Smooth muscle cell (in vitro differentiated cells): Measurements from ENCODE around the gene AUTS2. TPM values are rescaled to one million over a fixed set of nuclear protein-coding genes. Genes with fewer than 3 reads are reported as not detected.

Experiments used
- DNase-seq: peaks from one replicate; lab custom pipeline; 2025; ENCODE audit not compliant: unreplicated experiment; lab: John Stamatoyannopoulos, UW
- H2AFZ ChIP-seq: fragments of 200-600 bp; sonication (generic); 2 replicates; pipeline ENCODE4 v1.6.0; 2016; ENCODE audit warnings: antibody characterized with exemption, low read depth, mild to moderate bottlenecking
- H3F3A ChIP-seq: fragments of 200-600 bp; sonication (generic); 2 replicates; pipeline ENCODE4 v1.6.0; 2017; ENCODE audit warnings: antibody characterized with exemption, low read depth
- H3K27ac ChIP-seq: fragments of 200-600 bp; sonication (generic); 2 replicates; pipeline ENCODE4 v1.5.1; 2016; ENCODE audit warnings: low read depth, mild to moderate bottlenecking
- H3K27me3 ChIP-seq: fragments of 200-600 bp; sonication (generic); 2 replicates; pipeline ENCODE4 v1.6.1; 2016; ENCODE audit warnings: low read depth, mild to moderate bottlenecking
- H3K36me3 ChIP-seq: fragments of 200-600 bp; sonication (generic); 2 replicates; pipeline ENCODE4 v1.5.1; 2016; ENCODE audit warnings: low read depth
- H3K4me1 ChIP-seq: fragments of 200-600 bp; sonication (generic); 2 replicates; pipeline ENCODE4 v1.5.1; 2016; ENCODE audit warnings: low read depth
- H3K4me2 ChIP-seq: fragments of 200-600 bp; sonication (generic); 2 replicates; pipeline ENCODE4 v1.6.0; 2016; ENCODE audit warnings: mild to moderate bottlenecking
- H3K4me3 ChIP-seq: fragments of 200-600 bp; sonication (generic); 2 replicates; pipeline ENCODE4 v1.5.1; 2016; ENCODE audit warnings: mild to moderate bottlenecking
- H3K79me2 ChIP-seq: fragments of 200-600 bp; sonication (generic); 2 replicates; pipeline ENCODE4 v1.6.0; 2016; ENCODE audit warnings: low read depth, mild to moderate bottlenecking
- H3K9ac ChIP-seq: fragments of 200-600 bp; sonication (generic); 2 replicates; pipeline ENCODE4 v1.6.0; 2016; ENCODE audit warnings: low read depth
- H3K9me3 ChIP-seq: fragments of 200-600 bp; sonication (generic); replicated peaks from 2 replicates; pipeline ENCODE4 v1.5.1; 2016; ENCODE audit warnings: low read depth
- H4K20me1 ChIP-seq: fragments of 200-600 bp; sonication (generic); 2 replicates; pipeline ENCODE4 v1.6.0; 2016; ENCODE audit warnings: low read depth
- CTCF ChIP-seq: fragments of 200-600 bp; sonication (generic); IDR thresholded peaks from 2 replicates; pipeline ENCODE4 v1.5.1; 2017; ENCODE audit warnings: borderline replicate concordance, mild to moderate bottlenecking, antibody characterized with exemption; ENCODE audit not compliant: insufficient read depth, poor library complexity, severe bottlenecking
- WGBS: methylation state at CpG from one replicate; pipeline ENCODE4 v1.1.7; 2016; ENCODE audit warnings: low lambda C conversion rate; 5-methylcytosine and 5-hydroxymethylcytosine counted together
- polyA plus RNA-seq: library from polyadenylated mRNA; unstranded; fragments of >200 nt; fragmentation: Nextera tagmentation; extraction: Ambion mirVana; gene quantifications from 2 replicates; pipeline ENCODE4 v1.2.1, GENCODE V29; 2016
- total RNA-seq: library from RNA; depleted of rRNA; stranded (reverse); fragments of >200 nt; gene quantifications from 2 replicates; pipeline ENCODE4 v1.2.3, GENCODE V29; 2014

AUTS2 gene
- total and polyA plus RNA-seq, 2 experiments from 2014 or later = 6.5 to 8.6 TPM

GRCh38 chr7:69761290-69761922 lies 163.1 kb downstream of the AUTS2 start:
- DNase-seq = no peak
- H3K79me2 ChIP-seq = no peaks in the 10 kb centered on the region
- H3K9ac ChIP-seq = no peak overlapping the region
- peaks cover 25% of the 10 kb centered on the region for H3K4me1 ChIP-seq
- H3K27ac ChIP-seq = no peak overlapping the region
- H3K27me3 ChIP-seq = no peaks in the 10 kb centered on the region
- H3K36me3 ChIP-seq = no peaks in the 10 kb centered on the region
- no peak overlapping the region for H3K4me2 ChIP-seq
- H3K9me3 ChIP-seq = no peaks in the 10 kb centered on the region
- 52% methylated on average over 5 of the region's 5 CpGs for WGBS
- peaks cover 6% of the 10 kb centered on the region for H3F3A ChIP-seq
- H4K20me1 ChIP-seq = peaks cover 41% of the 10 kb centered on the region
- no peak for TF ChIP-seq CTCF
- no peak overlapping the region for H2AFZ ChIP-seq
- H3K4me3 ChIP-seq = no peak overlapping the region

- no peak for DNase-seq
- 94% methylated on average over 3 of the region's 3 CpGs for WGBS
- H3K27ac ChIP-seq = no peak overlapping the region
These were observed 164.6 kb downstream of the AUTS2 start for GRCh38 chr7:69762821-69763352.

GRCh38 chr7:69763513-69763912 lies 165.2 kb downstream of the AUTS2 start:
- Histone ChIP-seq H3K27ac (no peak overlapping the region), H3K79me2 (no peaks in the 10 kb centered on the region), H3K27me3 (no peaks in the 10 kb centered on the region), H3F3A (no peaks in the 10 kb centered on the region), H3K4me2 (no peak overlapping the region), H3K4me3 (no peak overlapping the region), H3K9me3 (no peaks in the 10 kb centered on the region), H2AFZ (no peak overlapping the region), H3K9ac (no peak overlapping the region), H3K36me3 (no peaks in the 10 kb centered on the region), H4K20me1 (peaks cover 23% of the 10 kb centered on the region), H3K4me1 (peaks cover 5% of the 10 kb centered on the region)
- no peak for DNase-seq
- TF ChIP-seq CTCF = no peak
- WGBS = 86% methylated on average over 3 of the region's 3 CpGs

More at GRCh38 chr7:69762821-69763352, 164.6 kb downstream of the AUTS2 start:
- Histone ChIP-seq H2AFZ (no peak overlapping the region), H3K4me2 (no peak overlapping the region), H3K27me3 (no peaks in the 10 kb centered on the region), H3F3A (no peaks in the 10 kb centered on the region), H3K4me1 (peaks cover 11% of the 10 kb centered on the region), H3K79me2 (no peaks in the 10 kb centered on the region), H4K20me1 (peaks cover 29% of the 10 kb centered on the region), H3K4me3 (no peak overlapping the region), H3K36me3 (no peaks in the 10 kb centered on the region), H3K9me3 (no peaks in the 10 kb centered on the region), H3K9ac (no peak overlapping the region)
- no peak for TF ChIP-seq CTCF

- Histone ChIP-seq H3K9me3 (no peaks in the 10 kb centered on the region), H3K36me3 (no peaks in the 10 kb centered on the region), H3K27ac (no peak overlapping the region), H3K9ac (no peak overlapping the region), H3K4me2 (no peak overlapping the region), H3K79me2 (no peaks in the 10 kb centered on the region), H3F3A (no peaks in the 10 kb centered on the region), H3K4me3 (no peak overlapping the region), H2AFZ (no peak overlapping the region), H3K4me1 (peaks cover 4% of the 10 kb centered on the region), H4K20me1 (peaks cover 16% of the 10 kb centered on the region), H3K27me3 (no peaks in the 10 kb centered on the region)
- DNase-seq = no peak
- TF ChIP-seq CTCF = no peak
- 88% methylated on average over 4 of the region's 4 CpGs for WGBS
These were observed 165.9 kb downstream of the AUTS2 start for GRCh38 chr7:69764147-69764546.
